ENCODE data around the gene ZNF587B.
"Not testable (repeated sequence)": the region's sequence is repeated elsewhere in the genome, so short reads cannot be mapped to it uniquely, and the experiment has no call there.

ZNF587B gene
- total RNA-seq = 8.1 to 28.7 (median 17.2) reads per million in 17 experiments

DNA sequence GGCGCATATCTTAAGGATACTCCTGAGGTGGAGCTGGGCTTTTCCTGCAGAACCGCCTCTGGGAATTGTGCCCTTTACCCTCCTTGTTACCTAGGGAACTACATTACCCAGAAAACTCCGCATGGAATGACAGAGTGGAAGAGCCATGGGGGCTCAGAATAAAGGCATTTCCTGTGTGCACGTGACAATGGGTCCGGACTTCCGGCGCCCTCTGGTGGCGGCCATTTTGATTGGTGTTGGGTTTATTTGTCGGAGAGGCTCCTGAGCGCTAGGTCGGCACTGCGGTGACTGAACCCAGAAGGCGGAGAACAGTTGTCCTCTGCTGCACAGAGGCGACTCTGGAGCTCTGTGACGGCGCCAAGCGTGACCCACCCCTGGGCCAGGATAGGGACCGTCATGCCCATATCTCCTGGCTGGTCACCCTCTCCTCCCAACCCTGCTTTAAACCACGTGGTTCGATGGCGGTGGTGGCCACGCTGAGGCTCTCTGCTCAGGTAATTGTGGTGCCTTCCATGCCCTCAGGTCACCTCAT is at the start of gene ZNF587B:
Gene ZNF587B, plus strand, starts transcription at position 229 of the 532 bp plus-strand sequence. Its CDS starts 230 bp downstream, at position 459.
- peak in 3 of 4 experiments; percentile 21 to 42 (median 40) for DNase-seq

DNA sequence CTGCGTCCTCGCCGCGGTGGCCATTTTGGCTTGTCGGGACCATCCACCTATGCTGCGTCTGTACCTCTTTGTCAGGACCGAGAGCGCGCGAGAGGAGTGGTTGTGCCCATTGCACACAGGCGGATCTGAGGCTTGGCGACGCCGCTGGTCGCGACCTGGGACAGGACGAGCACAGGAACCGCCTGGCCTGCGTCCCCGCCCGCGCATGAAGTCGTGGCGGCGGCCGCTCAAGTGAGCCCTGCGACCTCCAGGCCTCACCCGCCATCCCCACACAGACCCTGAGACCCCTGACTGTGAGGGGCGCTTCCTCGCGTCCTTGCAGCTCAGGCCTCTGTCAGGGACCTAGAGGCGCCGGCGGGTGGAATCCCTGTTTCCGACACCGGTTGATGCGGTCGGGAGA is 43.8 kb upstream of the ZNF587B start:
- no peak for DNase-seq

DNA sequence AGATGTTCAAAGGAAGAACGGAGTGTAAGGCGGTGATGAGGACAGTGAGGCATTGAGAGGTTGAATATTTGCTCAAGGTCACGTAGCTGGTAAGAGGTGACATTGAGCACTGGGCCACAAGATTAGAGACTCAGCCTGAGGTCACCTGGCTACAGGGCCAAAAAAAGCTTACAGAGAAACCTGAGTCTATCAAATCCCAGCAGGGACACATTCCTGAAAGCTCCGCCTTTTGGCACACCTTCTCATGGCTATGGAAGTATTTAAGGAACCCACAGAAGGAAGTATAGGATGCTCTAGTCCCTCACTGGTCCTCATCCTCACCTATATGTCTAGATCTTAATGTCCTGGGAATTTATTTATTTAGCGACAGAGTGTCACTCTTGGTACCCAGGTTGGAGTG is 43.2 kb upstream of the ZNF587B start:
- no peak for DNase-seq

DNA sequence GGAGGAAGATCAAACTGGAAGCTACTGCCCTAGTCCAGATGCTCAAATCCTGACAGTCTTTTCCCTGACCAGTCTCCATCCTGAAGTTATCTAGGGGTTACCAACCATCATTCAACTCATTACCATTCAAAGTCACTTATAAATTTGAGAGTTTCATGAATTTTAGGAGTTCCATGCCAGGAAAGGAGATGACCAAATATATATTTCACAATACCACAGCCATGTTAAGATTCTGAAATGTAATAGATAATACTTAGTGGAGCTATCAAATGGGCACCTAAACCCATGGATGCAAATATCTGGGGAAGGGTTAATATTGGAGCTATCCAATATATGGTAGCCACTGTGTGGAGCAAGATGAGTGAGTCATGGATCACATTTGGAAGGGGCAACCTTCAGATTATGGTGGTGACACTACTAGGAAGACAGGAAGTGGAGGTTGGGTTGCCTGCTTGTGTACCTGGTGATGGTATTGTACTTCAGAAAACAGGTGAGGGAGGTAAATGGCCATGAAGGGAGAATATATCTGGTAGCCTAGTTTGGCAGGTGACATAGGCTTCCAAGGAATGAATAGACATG is 41.9 kb upstream of the ZNF587B start:
- no peak for DNase-seq

DNA sequence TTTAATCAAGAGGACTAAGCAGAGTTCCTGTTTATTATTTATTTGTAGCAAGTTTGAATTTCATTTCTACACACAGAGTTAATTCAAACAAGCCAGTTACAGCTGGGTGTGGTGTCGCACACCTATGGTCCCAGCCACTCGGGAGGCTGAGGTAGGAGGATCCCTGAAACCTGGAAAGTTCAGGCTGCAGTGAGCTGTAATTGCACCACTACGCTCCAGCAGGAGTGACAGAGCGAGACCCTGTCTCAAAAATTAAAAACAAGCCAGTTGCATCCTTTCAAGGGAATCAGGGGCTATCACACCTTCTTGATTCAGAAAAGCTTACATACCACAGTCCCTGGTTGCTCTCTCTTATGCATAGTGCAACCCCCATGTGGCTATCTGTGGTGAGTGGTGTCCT is 40.8 kb upstream of the ZNF587B start:
- no peak for DNase-seq

DNA sequence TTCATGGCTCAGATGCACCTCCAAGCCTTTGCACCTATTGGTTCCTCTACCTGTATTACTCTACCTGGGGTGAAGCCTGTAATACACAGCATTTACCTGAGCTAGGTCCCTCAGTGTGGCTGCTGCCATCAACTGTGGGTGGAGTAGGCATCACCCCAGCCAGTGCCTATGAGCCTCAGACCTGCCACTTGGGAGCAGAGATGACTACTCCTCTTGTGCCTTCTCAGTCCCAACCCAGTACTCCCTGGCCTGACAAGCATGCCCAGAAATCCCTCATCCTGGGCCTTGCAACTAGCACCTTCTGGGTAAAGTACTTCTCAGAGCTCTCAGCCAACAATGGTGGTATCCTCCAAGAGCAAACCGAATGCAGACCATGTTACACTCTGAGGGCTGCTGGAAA is 33.5 kb upstream of the ZNF587B start:
- DNase-seq = not testable (repeated sequence)

DNA sequence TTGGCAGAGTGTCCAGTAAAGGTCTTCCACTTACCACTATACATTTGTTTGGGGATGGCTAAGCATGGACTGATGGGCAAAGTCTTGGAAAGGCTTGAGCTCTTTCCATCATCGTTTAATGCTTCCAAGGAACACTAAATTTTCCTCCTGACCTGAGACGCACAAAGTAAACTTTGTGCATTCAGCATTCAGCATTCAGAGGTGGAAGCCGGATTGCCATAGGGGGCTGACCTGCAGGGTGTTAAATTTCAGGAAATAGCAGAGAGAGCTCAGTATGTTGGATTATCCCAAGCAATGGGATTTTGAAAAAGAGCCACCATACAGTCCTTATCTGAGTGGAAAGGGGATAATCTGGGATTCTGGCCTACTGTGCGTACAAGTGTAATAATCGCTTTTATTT is 29.4 kb upstream of the ZNF587B start:
- DNase-seq = no peak

DNA sequence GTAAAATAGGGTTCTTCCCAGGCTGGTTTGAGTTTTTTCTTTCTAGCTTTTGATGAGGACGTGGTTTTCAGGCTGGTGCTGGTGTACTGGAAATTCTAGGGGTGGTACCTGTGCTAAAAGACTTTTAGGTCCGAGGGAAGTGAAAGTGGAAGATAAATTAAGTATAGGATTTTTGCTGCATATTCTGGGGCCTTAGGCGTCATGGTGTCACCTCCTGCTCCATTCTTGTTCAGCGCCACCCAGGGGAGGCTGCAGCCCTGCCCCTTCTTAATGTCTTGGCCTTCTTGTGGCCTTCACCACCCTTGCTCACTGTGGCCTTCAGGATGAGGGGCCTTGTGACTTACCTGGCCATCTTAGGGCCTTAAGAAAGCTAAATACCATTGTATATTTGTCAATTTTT is 27.8 kb upstream of the ZNF587B start:
- no peak for DNase-seq

DNA sequence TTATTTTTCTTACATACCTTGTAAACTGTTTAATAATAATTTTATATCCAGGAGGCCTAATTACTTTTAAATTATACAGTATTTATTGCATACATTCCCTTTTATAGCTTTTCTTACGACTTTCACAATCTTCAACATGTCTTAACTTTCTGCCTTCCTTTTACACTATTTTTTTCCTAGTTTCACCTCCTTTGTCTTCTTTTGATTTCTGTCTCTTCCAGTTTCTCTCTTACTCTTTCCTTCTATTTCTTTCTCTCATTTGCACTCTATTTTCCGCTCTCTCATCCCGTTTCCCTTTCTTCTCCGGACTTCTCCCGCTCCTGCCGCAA is 26.9 kb upstream of the ZNF587B start:
- DNase-seq = no peak

DNA sequence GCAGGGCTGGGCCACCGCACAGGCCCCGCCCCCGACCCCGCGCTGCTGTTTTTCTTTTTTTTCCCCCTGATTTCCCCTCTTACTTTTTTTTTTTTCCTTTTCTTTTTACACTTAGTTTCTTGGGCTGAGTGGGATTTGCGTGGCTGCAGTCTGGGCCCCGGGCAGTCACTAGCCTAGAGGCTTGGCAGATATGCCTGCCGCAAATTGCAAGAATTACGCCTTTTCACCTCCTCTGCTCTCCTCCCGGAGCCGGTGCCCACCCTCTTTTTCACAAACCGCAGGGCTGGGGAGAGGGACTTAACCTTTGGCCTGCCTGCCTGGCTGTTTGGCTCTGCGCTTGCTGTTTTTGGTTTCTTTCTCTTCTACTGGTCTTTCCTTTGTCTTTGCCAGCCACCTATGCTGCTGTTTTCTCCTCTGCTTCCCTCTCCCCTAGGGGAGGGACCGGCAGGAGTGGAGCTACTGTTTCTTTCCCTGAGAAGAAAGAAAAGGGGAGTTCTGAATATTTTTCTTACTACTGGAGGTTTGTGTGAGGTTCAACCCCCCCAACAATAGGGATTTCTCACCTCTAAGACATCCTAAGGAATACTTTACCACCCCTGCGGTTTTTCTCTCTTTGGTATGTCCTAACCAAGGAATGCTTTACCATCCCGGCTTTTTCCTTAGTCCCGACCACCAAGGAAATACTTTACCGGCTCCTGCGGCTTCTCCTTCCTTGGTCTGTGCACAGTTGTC is 26.3 kb upstream of the ZNF587B start:
- peak; percentile 5 to 42 (median 26) for DNase-seq

DNA sequence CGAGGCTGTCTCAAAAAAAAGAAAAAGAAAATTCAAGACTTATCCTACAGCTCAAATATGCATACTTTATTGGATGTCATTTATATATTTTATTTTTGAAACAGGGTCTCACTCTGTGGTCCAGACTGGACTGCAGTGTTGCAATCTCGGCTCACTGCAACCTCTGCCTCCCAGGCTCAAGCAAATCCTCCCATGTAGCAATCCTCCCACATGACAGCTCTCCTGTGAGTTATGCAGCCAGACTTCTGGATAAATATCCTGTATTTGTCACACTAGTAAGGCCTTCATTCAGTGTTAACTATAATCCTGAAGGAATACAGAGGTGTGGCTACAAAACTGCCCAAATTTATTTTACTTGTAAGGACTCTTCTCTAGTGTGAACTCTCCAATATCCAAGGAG is 22.6 kb upstream of the ZNF587B start:
- DNase-seq = peak in 1 of 4 experiments; percentile 15

DNA sequence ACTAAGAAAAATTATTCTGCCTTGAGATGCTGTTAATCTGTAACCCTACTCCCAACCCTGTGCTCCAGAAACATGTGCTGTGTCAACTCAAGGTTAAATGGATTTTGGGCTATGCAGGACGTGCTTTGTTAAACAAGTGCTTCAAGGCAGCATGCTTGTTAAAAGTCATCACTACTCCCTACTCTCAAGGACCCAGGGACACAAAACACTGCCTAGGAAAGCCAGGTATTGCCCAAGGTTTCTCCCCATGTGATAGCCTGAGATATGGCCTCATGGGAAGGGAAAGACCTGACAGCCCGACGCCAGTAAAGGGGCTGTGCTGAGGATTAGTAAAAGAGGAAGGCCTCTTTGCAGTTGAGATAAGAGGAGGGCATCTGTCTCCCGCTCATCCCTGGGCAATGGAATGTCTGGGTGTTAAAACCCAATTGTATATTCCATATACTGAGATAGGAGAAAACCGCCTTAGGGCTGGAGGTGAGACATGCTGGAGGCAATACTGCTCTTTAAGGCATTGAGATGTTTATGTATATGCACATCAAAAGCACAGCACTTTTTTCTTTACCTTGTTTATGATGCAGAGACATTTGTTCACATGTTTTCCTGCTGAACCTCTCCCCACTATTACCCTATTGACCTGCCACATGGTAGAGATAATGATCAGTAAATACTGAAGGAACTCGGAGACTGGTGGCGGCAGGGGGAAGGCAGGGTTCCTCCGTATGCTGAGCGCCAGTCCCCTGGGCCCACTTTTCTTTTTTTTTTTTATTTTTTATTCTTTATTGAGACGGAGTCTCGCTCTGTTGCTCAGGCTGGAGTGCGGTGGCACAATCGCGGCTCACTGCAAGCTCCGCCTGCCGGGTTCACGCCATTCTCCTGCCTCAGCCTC is 19.4 kb upstream of the ZNF587B start:
- DNase-seq = not testable (repeated sequence)

DNA sequence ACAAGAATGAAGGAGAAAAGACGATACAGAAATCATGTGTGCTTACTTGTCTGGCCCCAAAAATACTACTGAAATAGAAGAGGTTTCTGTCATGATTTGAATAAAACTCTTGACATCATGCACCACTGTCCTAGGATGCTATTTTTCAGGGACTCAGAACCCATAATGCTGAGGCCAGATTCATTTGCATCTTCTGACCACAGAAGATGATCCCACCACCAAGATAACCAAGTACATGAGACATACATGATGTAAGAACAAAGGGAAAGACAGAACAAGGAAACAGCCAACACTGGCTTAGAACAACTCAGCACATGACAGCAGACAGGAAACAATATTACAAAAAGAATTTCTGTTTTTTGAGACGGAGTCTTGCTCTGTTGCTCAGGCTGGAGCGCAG is 17.9 kb upstream of the ZNF587B start:
- peak in 2 of 4 experiments; percentile 55 for DNase-seq

DNA sequence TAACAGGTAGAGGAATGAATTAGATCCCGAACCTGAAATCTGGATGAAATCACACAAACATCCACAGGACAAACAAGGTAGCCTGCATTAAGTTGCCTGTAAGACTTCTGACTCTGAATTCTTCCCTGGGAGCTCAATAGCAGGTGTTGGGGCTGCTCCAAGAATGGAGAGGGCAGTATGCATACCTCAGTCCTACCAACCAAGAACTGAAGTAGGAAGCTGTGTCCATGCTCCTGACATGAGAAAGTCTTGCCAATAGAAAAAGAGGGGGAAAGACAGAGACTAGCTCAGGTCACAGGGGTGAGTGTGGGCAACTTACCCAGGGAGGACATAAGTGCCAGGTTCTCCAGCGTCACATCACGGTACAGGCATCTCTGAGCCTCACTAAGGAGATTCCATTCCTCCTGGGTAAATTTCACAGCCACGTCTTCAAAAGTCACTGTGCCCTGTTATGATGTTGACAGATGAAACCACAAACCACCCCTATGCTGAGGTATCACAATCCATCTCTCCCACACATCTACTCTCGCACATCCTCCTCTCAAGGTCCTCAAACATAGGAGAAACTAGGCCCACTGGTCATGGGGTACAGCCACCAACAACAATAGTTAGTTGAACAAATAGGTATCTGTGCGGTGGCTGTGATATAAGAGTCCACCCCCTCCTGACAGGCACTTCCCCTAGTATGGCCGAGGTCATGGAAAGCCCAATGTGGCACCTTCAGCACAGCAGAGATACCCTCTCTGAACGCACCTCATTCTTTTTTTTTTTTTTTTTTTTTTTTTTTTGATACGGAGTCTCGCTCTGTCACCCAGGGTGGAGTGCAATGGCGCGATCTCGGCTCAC is 16.9 kb upstream of the ZNF587B start:
- DNase-seq = not testable (repeated sequence)

DNA sequence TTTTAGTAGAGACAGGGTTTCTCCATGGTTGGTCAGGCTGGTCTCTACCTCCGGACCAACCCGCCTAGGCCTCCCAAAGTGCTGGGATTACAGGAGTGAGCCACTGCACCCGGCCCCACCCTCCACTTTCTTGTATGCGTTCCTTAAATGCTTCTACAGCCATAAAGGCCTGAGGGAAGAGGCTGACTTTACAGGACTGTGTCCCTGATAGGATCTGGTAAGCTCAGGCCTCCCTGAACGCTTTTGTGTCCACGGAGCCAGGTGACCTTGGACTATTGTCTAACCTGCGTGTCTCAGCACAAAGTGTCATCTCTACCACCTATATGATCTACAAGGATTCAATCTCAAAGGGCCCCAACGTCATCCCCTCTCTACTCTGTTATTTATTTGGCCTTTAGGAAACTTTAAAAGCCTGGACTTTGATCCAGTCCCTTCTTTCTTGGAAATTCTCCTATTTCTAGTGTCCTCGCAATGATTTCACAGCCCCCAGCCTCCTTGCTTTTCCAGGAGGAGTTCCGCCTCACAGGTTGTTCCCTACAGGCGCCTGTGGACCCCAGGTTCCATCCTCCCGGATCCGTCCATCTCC is 16.1 kb upstream of the ZNF587B start:
- DNase-seq = no peak

DNA sequence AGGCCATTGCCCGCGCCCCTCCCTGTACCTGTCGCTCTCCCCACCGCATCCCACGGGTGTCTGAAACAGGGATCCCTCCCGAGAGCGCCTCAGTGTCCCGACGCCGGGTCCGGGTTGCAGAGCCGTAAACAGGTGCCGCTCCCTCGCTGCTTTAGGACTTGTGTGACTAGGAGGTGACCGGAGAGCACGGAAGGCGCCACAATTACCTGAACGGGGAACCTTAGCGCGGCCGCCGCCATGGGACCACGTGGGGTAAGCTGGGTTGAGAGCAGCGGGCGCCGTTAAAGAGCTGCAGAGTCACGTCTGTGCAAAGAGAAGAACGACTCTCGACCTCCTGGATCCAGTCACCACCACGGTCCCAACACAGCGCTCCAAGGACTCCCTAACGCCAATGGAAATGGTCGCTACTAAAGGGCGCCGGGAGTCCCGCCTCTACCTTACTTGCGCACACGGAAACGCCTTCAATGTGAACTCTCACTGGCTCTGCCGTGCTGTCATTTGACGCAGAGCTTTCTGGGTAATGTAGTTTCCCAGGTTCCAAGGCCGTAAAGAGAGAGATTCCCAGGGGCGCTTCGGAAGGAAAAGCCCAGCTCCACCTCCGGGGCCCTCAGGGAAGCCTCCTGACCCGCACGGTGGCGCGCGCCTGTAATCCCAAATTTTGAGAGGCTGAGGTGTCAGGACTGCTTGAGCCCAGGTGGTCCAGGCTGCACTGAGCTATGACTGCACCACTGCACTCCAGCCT is 15.4 kb upstream of the ZNF587B start, which contains the start of gene ZNF552:
Gene ZNF552, minus strand, starts transcription at position 409 of the 742 bp plus-strand sequence. Its CDS starts 170 bp downstream, at position 239.
- DNase-seq = peak; percentile 92 to 96 (median 94)

DNA sequence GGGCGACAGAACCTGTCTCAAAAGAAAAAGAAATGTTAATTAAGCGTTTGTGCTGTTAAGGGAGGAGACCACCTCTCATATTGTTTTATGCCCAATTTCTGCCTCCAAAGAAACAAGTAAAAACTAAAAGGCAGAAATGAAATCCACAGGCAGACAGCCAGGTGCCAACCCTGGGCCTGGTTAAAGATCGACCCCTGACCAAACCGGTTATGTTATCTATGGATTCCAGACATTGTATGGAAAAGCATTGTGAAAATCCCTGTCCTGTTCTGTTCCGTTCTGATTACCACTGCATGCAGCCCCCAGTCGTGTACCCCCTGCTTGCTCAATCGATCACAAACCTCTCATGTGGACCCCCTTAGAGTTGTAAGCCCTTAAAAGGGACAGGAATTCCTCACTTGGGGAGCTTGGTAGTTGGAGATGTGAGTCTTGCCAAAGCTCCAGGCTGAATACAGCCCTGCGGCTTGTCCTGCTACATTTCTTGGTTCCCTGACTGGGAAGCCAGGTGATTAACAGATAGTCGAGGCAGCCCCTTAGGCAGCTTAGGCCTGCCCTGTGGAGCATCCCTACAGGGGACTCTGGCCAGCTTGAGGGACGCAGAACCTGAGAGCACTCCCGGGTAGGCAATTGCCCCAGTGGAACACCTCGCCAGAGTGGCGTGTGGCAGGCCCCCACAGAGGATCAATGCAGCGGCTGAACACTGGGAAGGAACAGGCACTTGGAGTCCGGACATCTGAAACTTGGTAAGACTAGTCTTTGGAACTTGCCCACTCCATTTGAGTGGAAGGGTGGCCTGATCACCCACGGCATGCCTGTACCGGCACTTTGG is 14.6 kb upstream of the ZNF587B start:
- DNase-seq = no peak

DNA sequence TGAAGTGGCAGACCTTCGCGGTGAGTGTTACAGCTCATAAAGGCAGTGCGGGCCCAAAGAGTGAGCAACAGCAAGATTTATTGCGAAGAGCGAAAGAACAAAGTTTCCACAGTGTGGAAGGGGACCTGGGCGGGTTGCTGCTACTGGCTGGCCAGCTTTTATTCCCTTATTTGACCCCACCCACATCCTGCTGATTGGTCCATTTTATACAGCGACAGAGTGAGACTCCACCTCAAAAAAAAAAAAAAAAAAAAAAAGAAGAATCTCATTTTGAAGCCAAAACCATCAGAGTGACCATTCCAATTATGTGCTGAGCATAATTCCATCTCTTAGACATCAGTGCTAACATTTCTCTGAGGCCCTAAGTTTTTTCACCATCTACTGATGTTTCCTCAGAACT is 13.4 kb upstream of the ZNF587B start:
- DNase-seq = peak in 1 of 4 experiments; percentile 20

DNA sequence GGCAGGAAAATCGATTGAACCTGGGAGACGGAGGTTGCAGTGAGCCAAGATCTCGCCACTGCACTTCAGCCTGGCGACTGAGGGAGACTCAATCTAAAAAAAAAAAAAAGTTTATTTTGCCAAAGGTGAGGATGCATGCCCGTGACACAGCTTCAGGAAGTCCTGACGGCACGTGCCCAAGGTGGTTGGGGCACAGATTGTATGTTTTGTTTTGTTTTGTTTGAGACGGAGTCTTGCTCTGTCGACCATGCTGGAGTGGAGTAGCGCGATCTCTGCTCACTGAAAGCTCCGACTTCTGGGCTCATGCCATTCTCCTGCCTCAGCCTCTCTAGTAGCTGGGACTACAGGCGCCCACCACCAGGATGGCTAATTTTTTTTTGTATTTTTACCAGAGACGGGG is 12.1 kb upstream of the ZNF587B start:
- DNase-seq = no peak

DNA sequence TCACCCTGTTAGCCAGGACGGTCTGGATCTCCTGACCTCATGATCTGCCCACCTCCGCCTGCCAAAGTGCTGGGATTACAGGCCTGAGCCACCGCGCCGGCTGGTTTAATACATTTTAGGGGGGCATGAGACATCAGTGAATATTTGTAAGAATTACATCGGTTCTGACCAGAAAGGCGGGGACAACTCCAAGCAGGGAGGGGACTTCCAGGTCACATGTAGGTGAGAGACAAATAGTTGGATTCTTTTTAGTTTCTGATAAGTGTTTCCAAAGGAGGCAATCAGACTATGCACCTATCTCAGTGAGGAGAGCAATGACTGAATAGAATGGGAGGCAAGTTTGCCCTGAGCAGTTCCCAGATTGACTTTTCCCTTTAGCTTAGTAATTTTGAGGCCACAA is 11.7 kb upstream of the ZNF587B start:
- DNase-seq = no peak
